Right renal pelvis (tissue), 4 donors: Measurements from ENCODE around the gene KIF3A. TPM values are rescaled to one million over a fixed set of nuclear protein-coding genes. Genes with fewer than 3 reads are reported as not detected.

Source experiments
- DNase-seq, 4 donors: peaks; one replicate each; pipeline ENCODE4 v3.0.0-alpha.2; 2013; ENCODE audit warnings: low read depth in 4 of 4, low spot score in 3 of 4, missing footprints in 1 of 4
- polyA plus RNA-seq, 4 donors: library from polyadenylated mRNA; unstranded; fragments of 120-200 nt; gene quantifications; one replicate each; pipeline ENCODE4 v1.2.1, GENCODE V29; 2013; ENCODE audit not compliant: insufficient read length in 4 of 4

The KIF3A gene
- polyA plus RNA-seq, 4 donors = 18.6 to 21.2 (median 20.6) TPM

GRCh38 chr5:132679717-132680380 is 57.5 kb downstream of the KIF3A start:
- DNase-seq = no peak

- DNase-seq = no peak
These were observed 58.2 kb downstream of the KIF3A start for GRCh38 chr5:132679166-132679565.

GRCh38 chr5:132678735-132679134 is 58.6 kb downstream of the KIF3A start:
- no peak for DNase-seq

- DNase-seq = no peak
These were observed 59.5 kb downstream of the KIF3A start for GRCh38 chr5:132677682-132678400.

- no peak for DNase-seq
These were observed 60.2 kb downstream of the KIF3A start for GRCh38 chr5:132677191-132677590.

GRCh38 chr5:132675936-132676689 is 61.2 kb downstream of the KIF3A start:
- DNase-seq = no peak

GRCh38 chr5:132674671-132675506 is 62.5 kb downstream of the KIF3A start:
- DNase-seq = no peak

GRCh38 chr5:132673939-132674630 is 63.3 kb downstream of the KIF3A start, which contains the start of gene IL4:
Gene IL4, plus strand, starts transcription at chr5:132673989. Its CDS starts 62 bp downstream, at chr5:132674051.
- no peak for DNase-seq

GRCh38 chr5:132673488-132673887 is 63.9 kb downstream of the KIF3A start:
- no peak for DNase-seq

- DNase-seq = no peak
These were observed 66.3 kb downstream of the KIF3A start for GRCh38 chr5:132671000-132671399.

- DNase-seq = no peak
These were observed 67.1 kb downstream of the KIF3A start for GRCh38 chr5:132669966-132670882.

GRCh38 chr5:132669455-132669820 is 67.9 kb downstream of the KIF3A start:
- DNase-seq = no peak

- DNase-seq = no peak
These were observed 68.5 kb downstream of the KIF3A start for GRCh38 chr5:132668706-132669454.

GRCh38 chr5:132667761-132668705 is 69.3 kb downstream of the KIF3A start:
- DNase-seq = no peak

GRCh38 chr5:132667309-132667708 is 70.0 kb downstream of the KIF3A start:
- DNase-seq = no peak

- DNase-seq = no peak
These were observed 70.8 kb downstream of the KIF3A start for GRCh38 chr5:132666310-132667123.
